Measurements from ENCODE around the gene CCDC158.
"Not testable (repeated sequence)": the region's sequence is repeated elsewhere in the genome, so short reads cannot be mapped to it uniquely, and the experiment has no call there.

The CCDC158 gene

DNA sequence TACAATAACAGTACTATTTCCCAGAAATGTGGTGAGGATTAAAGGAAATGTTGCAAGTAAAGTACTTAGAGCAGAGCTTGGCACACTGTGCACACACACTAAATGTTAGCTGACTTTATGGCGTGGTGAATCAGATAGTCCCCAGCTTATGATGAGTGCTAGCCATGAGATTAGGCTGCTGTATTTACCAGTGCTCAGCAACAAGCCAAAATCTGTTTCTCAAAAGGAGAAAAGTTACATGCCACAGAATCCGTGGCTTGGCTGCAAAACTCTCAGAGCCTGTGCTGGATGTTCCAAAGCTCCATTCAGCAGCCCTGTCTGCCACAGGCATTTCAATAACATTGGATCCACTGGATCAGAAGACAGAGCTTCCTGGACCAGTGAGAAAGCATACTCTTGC is 127.2 kb downstream of the CCDC158 start:
- Histone ChIP-seq H3K4me1 (no peaks in the 10 kb centered on the region), H3K9me3 (ENCODE audit: control insufficient read depth, low read length) (no peaks in the 10 kb centered on the region), H3K4me2 (ENCODE audit: low read length) (no peak overlapping the region), H3K9ac (no peak overlapping the region), H2AFZ (no peak overlapping the region), H3K27ac (no peak overlapping the region), H3K79me2 (no peaks in the 10 kb centered on the region), H3K4me3 (ENCODE audit: low read depth, low read length) (no peak overlapping the region), H3K36me3 (ENCODE audit: control insufficient read depth, insufficient read depth, low read length) (no peaks in the 10 kb centered on the region), H3K27me3 (ENCODE audit: control insufficient read depth, insufficient read depth, low read length) (no peaks in the 10 kb centered on the region)
- TF ChIP-seq, protein P1, sequence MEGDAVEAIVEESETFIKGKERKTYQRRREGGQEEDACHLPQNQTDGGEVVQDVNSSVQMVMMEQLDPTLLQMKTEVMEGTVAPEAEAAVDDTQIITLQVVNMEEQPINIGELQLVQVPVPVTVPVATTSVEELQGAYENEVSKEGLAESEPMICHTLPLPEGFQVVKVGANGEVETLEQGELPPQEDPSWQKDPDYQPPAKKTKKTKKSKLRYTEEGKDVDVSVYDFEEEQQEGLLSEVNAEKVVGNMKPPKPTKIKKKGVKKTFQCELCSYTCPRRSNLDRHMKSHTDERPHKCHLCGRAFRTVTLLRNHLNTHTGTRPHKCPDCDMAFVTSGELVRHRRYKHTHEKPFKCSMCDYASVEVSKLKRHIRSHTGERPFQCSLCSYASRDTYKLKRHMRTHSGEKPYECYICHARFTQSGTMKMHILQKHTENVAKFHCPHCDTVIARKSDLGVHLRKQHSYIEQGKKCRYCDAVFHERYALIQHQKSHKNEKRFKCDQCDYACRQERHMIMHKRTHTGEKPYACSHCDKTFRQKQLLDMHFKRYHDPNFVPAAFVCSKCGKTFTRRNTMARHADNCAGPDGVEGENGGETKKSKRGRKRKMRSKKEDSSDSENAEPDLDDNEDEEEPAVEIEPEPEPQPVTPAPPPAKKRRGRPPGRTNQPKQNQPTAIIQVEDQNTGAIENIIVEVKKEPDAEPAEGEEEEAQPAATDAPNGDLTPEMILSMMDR (IDR thresholded peaks at IDR 0.05) = no peak

DNA sequence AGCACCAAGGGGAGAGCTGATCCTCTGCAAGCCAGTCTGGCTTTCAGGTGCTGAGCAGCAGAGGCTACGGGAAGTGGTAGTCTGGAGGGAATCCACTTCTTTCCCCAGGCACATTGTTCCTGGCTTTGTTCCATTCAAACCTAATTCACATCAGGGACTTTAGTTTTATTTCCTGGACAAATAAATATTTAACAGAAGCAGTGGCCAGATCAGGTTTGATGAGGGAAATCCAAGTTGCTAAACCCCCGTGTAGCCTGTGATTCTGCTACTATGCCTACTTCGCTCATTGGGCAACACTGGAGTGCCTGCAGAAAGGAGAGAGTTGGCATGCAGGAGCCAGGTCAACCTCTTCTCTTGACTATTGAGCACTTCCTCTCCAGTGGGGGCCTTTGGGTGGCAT is 128.2 kb downstream of the CCDC158 start:
- TF ChIP-seq, protein P1 (IDR thresholded peaks at IDR 0.05) = no peak
- Histone ChIP-seq H3K9ac (no peak overlapping the region), H3K27me3 (ENCODE audit: control insufficient read depth, insufficient read depth, low read length) (no peaks in the 10 kb centered on the region), H3K9me3 (ENCODE audit: control insufficient read depth, low read length) (no peaks in the 10 kb centered on the region), H2AFZ (no peak overlapping the region), H3K27ac (no peak overlapping the region), H3K4me2 (ENCODE audit: low read length) (no peak overlapping the region), H3K4me1 (no peaks in the 10 kb centered on the region), H3K79me2 (no peaks in the 10 kb centered on the region), H3K36me3 (ENCODE audit: control insufficient read depth, insufficient read depth, low read length) (no peaks in the 10 kb centered on the region), H3K4me3 (ENCODE audit: low read depth, low read length) (no peak overlapping the region)

DNA sequence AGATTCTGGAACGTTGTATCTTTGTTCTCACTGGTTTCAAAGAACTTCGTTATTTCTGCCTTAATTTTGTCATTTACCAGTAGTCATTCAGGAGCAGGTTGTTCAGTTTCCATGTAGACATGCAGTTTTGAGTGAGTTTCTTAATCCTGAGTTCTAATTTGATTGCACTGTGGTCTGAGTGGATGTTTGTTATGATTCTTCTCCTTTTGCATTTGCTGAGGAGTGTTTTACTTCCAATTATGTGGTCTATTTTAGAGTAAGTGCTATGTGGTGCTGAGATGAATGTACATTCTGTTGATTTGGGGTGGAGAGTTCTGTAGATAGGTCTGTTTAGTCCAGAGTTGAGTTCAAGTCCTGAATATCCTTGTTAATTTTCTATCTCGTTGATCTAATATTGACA is 133.1 kb downstream of the CCDC158 start:
- not testable (repeated sequence) for H3K4me3 ChIP-seq (ENCODE audit: low read depth, low read length); H3K79me2 ChIP-seq; H3K27me3 ChIP-seq (ENCODE audit: control insufficient read depth, insufficient read depth, low read length); H3K9ac ChIP-seq; H3K4me1 ChIP-seq; H3K9me3 ChIP-seq (ENCODE audit: control insufficient read depth, low read length); H3K4me2 ChIP-seq (ENCODE audit: low read length); H3K36me3 ChIP-seq (ENCODE audit: control insufficient read depth, insufficient read depth, low read length); H2AFZ ChIP-seq; H3K27ac ChIP-seq

DNA sequence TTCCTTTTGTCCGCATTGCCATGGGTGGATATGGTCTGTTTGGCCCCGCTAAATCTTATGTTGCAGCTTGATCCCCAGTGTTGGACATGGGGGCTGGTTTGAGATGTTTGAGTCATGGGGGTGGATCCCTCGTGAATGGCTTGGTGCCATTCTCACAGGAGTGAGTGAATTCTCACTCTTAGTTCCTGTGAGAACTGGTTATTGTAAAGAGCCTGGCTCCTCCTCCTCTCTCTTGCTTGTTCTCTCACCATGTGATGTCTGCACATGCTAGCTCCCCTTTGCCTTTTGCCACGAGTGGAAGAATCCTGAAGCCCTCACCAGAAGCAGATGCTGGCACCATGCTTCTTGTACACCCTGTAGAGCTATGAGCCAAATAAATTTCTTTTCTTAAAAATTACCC is 137.0 kb downstream of the CCDC158 start:
- Histone ChIP-seq H3K27me3 (ENCODE audit: control insufficient read depth, insufficient read depth, low read length) (no peaks in the 10 kb centered on the region), H3K9me3 (ENCODE audit: control insufficient read depth, low read length) (no peaks in the 10 kb centered on the region), H3K4me3 (ENCODE audit: low read depth, low read length) (no peak overlapping the region), H3K4me1 (no peaks in the 10 kb centered on the region), H3K9ac (no peak overlapping the region), H3K4me2 (ENCODE audit: low read length) (no peak overlapping the region), H3K79me2 (no peaks in the 10 kb centered on the region), H3K36me3 (ENCODE audit: control insufficient read depth, insufficient read depth, low read length) (no peaks in the 10 kb centered on the region), H3K27ac (no peak overlapping the region), H2AFZ (no peak overlapping the region)
- TF ChIP-seq, protein P1 (IDR thresholded peaks at IDR 0.05) = no peak

DNA sequence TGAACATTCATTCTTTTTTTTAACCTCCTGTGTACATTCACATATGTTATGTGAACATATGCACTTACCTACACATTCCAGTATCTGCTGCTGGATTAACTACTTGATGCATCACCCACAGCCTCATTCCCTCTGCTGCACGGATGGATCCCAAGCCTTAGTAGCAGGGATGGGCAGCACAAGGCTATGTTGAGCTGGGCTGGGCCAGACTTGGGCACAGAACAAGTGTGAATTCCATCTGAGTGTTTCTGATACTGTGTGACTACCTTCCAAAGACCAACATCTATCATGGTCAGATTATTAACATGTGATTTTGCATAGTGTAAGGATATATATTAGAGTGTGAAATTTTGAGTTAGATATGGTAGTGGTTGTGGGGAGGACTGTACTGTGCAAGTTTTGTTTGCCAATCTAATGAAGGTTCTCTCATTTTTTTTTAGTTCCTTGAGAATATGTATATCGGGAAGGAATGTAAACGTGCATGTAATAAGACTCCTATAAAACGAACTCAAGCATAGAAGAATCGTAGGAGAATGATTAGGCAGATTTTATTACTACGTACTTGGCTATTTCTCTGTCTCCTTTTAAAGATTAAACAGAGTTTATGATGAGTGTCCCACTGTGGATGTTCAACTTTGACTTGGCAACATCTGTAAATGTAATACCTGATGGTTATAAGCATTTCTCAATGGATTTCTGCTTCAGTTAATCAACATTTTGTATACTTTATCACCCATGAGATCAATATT is 137.8 kb downstream of the CCDC158 start:
- no peaks in the 10 kb centered on the region for H3K27me3 ChIP-seq (ENCODE audit: control insufficient read depth, insufficient read depth, low read length)
- H3K4me1 ChIP-seq = no peaks in the 10 kb centered on the region
- no peaks in the 10 kb centered on the region for H3K9me3 ChIP-seq (ENCODE audit: control insufficient read depth, low read length)
- H3K4me3 ChIP-seq (ENCODE audit: low read depth, low read length) = no peak overlapping the region
- no peak overlapping the region for H3K9ac ChIP-seq
- H2AFZ ChIP-seq = no peak overlapping the region
- H3K27ac ChIP-seq = no peak overlapping the region
- TF ChIP-seq, protein P1 (IDR thresholded peaks at IDR 0.05) = no peak
- no peaks in the 10 kb centered on the region for H3K36me3 ChIP-seq (ENCODE audit: control insufficient read depth, insufficient read depth, low read length)
- no peak overlapping the region for H3K4me2 ChIP-seq (ENCODE audit: low read length)
- no peaks in the 10 kb centered on the region for H3K79me2 ChIP-seq

DNA sequence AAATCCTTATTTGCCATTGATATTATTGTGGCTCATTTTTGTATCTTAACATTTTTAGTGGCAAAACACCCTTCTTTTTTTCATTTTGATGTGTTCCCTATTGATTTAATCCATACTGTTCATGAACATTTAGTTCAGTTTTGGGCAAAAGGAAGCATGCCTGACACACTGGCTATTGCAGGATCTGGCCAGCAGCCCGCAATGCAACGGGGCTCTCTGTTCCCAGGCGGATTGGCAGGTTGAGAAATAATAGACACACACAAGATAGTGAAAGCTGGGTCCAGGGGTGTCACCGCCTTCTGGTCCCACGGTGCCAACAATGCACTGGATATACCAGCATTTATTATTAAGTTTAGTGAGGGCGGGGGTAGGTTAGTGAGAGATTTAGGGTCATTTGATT is 139.3 kb downstream of the CCDC158 start:
- not testable (repeated sequence) for H3K9me3 ChIP-seq (ENCODE audit: control insufficient read depth, low read length); H3K4me3 ChIP-seq (ENCODE audit: low read depth, low read length); H3K27me3 ChIP-seq (ENCODE audit: control insufficient read depth, insufficient read depth, low read length); H3K27ac ChIP-seq; H3K36me3 ChIP-seq (ENCODE audit: control insufficient read depth, insufficient read depth, low read length); H3K4me2 ChIP-seq (ENCODE audit: low read length); H3K4me1 ChIP-seq; H3K9ac ChIP-seq; H2AFZ ChIP-seq; H3K79me2 ChIP-seq

Measured in parathyroid adenoma (tissue), 2 donors.